MCF 10A (cell line): ENCODE measurements around the gene SERTAD2. TPM values are rescaled to one million over a fixed set of nuclear protein-coding genes. Genes with fewer than 3 reads are reported as not detected.

ENCODE experiments used
- BruUV-seq: library from RNA; stranded (reverse); fragments of 400-500 nt; replicated peaks from 2 replicates; lab custom pipeline; 2021; lab: Mats Ljungman, UMichigan
- CTCF ChIA-PET: fragments of 300-600 bp; sonication (Branson Sonifier 250); formaldehyde crosslinking; extraction: SDS; loops from one replicate; lab custom pipeline; 2021; ENCODE audit warnings: antibody characterized with exemption, inconsistent platforms; lab: Yijun Ruan, JAX
- POLR2A ChIA-PET: fragments of 300-600, 350-650 bp; sonication (Branson Sonifier 250); formaldehyde crosslinking; extraction: SDS; loops from one replicate; lab custom pipeline; 2020; ENCODE audit warnings: antibody characterized with exemption, inconsistent platforms; lab: Yijun Ruan, JAX
- DNase-seq: peaks from one replicate; pipeline ENCODE4 v3.0.0-alpha.2; 2018; ENCODE audit not compliant: unreplicated experiment
- H3K27ac Mint-ChIP-seq: one replicate; pipeline ENCODE4 v1.8.0; 2022; ENCODE audit warnings: mild to moderate bottlenecking, low read depth, mixed read lengths; ENCODE audit not compliant: unreplicated experiment
- H3K27me3 Mint-ChIP-seq: one replicate; pipeline ENCODE4 v1.8.0; 2022; ENCODE audit warnings: mixed read lengths; ENCODE audit not compliant: insufficient read depth, unreplicated experiment
- H3K36me3 Mint-ChIP-seq: one replicate; pipeline ENCODE4 v1.8.0; 2022; ENCODE audit warnings: mild to moderate bottlenecking, moderate library complexity, mixed read lengths; ENCODE audit not compliant: insufficient read depth, unreplicated experiment
- H3K4me1 Mint-ChIP-seq: one replicate; pipeline ENCODE4 v1.8.0; 2022; ENCODE audit warnings: mixed read lengths; ENCODE audit not compliant: insufficient read depth, unreplicated experiment
- H3K4me3 Mint-ChIP-seq: one replicate; pipeline ENCODE4 v1.8.0; 2022; ENCODE audit warnings: mild to moderate bottlenecking, moderate library complexity, mixed read lengths; ENCODE audit not compliant: unreplicated experiment
- H3K9me3 Mint-ChIP-seq: one replicate; pipeline ENCODE4 v1.8.0; 2022; ENCODE audit warnings: mixed read lengths; ENCODE audit not compliant: unreplicated experiment
- CTCF ChIP-seq: fragments of 200-600 bp; IDR thresholded peaks from one replicate; pipeline ENCODE4 v1.8.0; 2022; ENCODE audit warnings: antibody characterized with exemption, mild to moderate bottlenecking; ENCODE audit not compliant: unreplicated experiment
- intact Hi-C: fragments of 100-400 bp; cut with micrococcal nuclease; formaldehyde crosslinking; loops from 2 replicates; pipeline ENCODE4 v1.14.1; 2022
- total RNA-seq: library from RNA; stranded (reverse); gene quantifications from 2 replicates; pipeline ENCODE4 v1.2.3, GENCODE V29; 2022

Gene SERTAD2
- total RNA-seq, 1 experiment from 2014 or later, result 15.0 TPM

GRCh38 chr2:64658269-64658668, 4.6 kb upstream of the SERTAD2 start:
- Mint-ChIP-seq H3K36me3 (no peaks in the 10 kb centered on the region), H3K4me1 (peaks cover 10% of the 10 kb centered on the region), H3K4me3 (no peak overlapping the region), H3K9me3 (no peaks in the 10 kb centered on the region), H3K27me3 (no peaks in the 10 kb centered on the region), H3K27ac (no peak overlapping the region)
- ChIA-PET CTCF (interaction anchor here (2.0 to 2.2 kb wide), 2 partner anchors 12 to 327 kb away, joined by 6 to 9 read pairs; no protein-coding TSS in a partner anchor), POLR2A (interaction anchor here (0.6 to 17.8 kb wide), 6 partner anchors 9 to 209 kb away, joined by 3 to 724 read pairs (median 4); no protein-coding TSS in a partner anchor)
- BruUV-seq, result no TSS peak
- TF ChIP-seq CTCF, result no peak
- no peak for DNase-seq
- intact Hi-C loops, result no loop called here

- Mint-ChIP-seq H3K4me3 (no peak overlapping the region), H3K9me3 (no peaks in the 10 kb centered on the region), H3K36me3 (no peaks in the 10 kb centered on the region), H3K27me3 (no peaks in the 10 kb centered on the region), H3K27ac (no peak overlapping the region), H3K4me1 (peaks cover 10% of the 10 kb centered on the region)
- no TSS peak for BruUV-seq
- ChIA-PET CTCF (interaction anchor here (0.6 to 2.2 kb wide), 4 partner anchors 11 to 326 kb away, joined by 3 to 9 read pairs (median 5); no protein-coding TSS in a partner anchor), POLR2A (interaction anchor here (0.7 to 17.8 kb wide), 5 partner anchors 9 to 181 kb away, joined by 3 to 724 read pairs (median 3); no protein-coding TSS in a partner anchor)
- no peak for TF ChIP-seq CTCF
- intact Hi-C loops, result no loop called here
- DNase-seq, result no peak
These were observed 3.7 kb upstream of the SERTAD2 start for GRCh38 chr2:64657411-64657810.

- ChIA-PET CTCF (interaction anchor here (0.8 to 3.6 kb wide), 3 partner anchors 16 to 918 kb away, joined by 3 to 45 read pairs (median 4); no protein-coding TSS in a partner anchor), POLR2A (interaction anchor here (0.7 to 17.8 kb wide), 6 partner anchors 8 to 205 kb away, joined by 3 to 724 read pairs (median 96); no protein-coding TSS in a partner anchor)
- Mint-ChIP-seq H3K27me3 (no peaks in the 10 kb centered on the region), H3K4me3 (no peak overlapping the region), H3K4me1 (peaks cover 10% of the 10 kb centered on the region), H3K36me3 (no peaks in the 10 kb centered on the region), H3K27ac (no peak overlapping the region), H3K9me3 (no peaks in the 10 kb centered on the region)
- intact Hi-C loops, result no loop called here
- no peak for DNase-seq
- no peak for TF ChIP-seq CTCF
- no TSS peak for BruUV-seq
These were observed 2.7 kb upstream of the SERTAD2 start for GRCh38 chr2:64656379-64656778.

GRCh38 chr2:64655873-64656272, 2.2 kb upstream of the SERTAD2 start:
- TF ChIP-seq CTCF, result no peak
- DNase-seq, result no peak
- H3K9me3 Mint-ChIP-seq, result no peaks in the 10 kb centered on the region
- CTCF ChIA-PET, result interaction anchor here (0.8 to 3.6 kb wide), 6 partner anchors 12 to 918 kb away, joined by 3 to 45 read pairs (median 6); no protein-coding TSS in a partner anchor
- POLR2A ChIA-PET, result interaction anchor here (0.6 to 17.8 kb wide), 12 partner anchors 7 to 573 kb away, joined by 3 to 724 read pairs (median 43); partner anchors contain the start of gene AFTPH
- no peaks in the 10 kb centered on the region for H3K27me3 Mint-ChIP-seq
- BruUV-seq, result no TSS peak
- no peak overlapping the region for H3K27ac Mint-ChIP-seq
- no peaks in the 10 kb centered on the region for H3K36me3 Mint-ChIP-seq
- H3K4me1 Mint-ChIP-seq, result peaks cover 10% of the 10 kb centered on the region
- no peak overlapping the region for H3K4me3 Mint-ChIP-seq
- intact Hi-C loops, result no loop called here
